ENCODE results near the gene CABS1.

CABS1 gene

DNA sequence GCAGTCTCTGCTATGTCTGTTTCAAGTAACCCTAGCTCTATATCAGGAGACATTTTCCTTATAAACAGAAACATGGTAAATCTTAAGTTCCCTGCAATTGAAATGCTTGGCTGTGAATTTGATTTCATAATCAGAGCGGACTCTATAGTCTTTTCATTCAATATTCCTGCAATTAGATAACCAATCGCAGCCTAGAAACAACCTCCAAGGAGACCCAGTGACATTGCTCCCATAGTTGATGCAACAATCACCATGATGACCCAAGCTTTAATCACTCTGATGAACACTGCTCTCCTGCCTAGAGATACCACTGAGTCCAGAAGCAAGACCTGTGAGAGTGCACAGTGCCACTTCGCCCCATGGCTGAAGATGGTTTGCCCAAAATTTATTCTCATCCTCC is at the start of gene CABS1:
Gene CABS1, plus strand, starts transcription at position 301 of the 400 bp plus-strand sequence. Its CDS starts 59 bp downstream, at position 360.
- no peak for DNase-seq

DNA sequence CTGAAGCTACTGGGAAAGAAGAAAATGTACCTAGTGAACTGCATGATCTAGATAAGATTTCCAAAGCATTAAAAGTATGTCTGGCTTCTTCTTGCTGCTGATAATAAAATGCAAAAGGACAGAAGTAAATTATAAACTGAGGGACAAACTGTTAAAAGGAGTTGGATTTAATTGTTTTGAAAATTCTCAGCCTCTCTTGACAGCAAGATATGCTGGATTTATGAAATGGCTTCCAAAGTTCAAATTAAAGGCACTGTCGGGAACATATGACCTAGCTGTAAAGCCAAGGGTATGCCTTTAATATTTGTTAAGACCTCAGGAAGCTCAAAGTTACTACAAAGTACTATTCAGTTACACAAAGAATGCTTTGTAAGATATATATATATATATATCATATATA is 46.1 kb upstream of the CABS1 start:
- DNase-seq: no peak

DNA sequence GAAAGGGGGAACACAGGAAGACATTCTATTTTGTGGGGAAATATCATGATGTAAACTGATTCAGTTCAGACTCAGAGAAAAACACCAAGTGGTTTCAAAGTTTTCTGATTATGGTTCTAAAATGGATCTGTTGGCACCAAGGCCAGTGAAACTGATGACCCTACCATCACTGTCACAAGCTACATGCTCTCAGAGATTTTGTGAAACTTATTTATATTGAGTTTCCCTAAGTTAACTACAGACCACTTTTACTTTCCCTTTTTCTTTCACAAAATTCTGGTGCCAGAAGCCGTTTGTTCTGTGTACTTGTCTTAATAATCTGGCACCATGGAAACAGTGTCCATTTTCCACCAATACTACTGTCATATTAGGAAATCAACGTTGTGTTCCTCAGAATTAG is 43.4 kb upstream of the CABS1 start:
- no peak for DNase-seq

DNA sequence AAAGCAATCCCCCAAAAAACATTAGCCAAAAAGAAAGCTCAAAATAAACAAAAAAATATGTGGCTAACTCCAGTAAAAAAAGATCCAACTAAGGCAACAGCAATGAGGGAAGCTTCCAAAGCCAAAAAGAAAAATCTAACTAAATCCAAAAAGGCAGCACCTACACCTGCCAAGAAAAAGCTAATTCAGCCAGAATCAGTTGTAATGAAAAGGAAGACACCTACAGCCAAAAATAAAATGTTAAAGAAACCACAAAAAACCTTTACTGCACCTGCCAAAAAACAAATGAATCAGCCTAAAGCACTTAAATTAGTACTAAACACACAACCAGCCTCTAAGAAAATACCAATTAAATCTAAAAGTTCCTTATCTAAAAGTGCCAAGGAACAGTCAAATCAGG is 37.2 kb upstream of the CABS1 start:
- DNase-seq: no peak

DNA sequence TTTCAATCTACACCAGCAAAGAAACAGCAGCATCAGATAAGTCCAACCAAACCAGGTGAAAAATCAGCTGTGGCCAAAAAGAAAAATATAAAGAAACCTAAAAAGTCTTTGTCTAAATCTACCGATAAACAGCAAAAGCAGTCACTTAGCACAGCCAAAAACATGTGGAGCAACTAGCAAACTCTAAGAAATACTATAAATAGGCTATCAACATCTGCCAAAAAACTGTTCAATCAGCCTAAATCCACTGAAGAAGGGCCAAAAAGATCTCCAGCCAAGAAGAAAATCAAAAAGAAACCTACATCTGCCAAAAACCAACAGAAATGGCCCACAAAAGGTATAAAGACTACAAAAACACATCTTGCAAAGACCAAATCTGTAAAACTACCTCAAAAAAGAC is 36.7 kb upstream of the CABS1 start:
- DNase-seq: no peak

DNA sequence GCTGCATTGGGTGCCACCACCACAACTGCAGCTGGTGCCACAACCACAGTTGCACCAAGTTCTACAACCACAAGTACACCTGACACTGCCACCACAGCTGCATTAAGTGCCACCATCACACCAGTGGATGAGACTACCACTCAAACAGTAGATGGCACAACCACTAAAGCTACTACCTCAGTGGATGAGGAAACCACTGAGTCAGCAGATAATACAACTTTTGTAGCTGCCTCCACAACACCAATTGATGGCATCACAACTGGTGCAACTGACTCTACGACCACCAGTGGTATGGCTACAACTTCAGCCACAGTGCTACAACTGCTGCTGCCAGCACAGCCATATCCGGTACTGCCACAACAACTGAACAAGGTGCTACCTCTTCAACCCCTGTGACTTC is 35.1 kb upstream of the CABS1 start:
- no peak for DNase-seq

DNA sequence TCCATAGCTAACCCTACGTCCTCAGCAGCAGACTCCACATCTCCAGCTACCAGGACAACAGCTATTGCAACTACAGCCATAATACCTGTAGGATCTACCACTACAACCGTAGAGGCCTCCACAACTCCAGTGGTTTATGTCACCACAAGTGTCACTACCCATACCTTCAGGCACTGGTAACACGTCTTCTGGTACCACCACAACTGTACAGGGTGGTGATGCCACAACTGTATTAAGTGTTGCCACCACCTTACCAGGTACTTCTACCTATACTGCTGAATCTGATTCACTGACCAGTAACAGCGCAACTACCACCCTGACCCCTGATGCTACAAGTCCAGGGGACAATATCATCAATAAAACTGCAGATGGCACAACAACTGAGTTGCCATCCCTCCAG is 34.6 kb upstream of the CABS1 start:
- no peak for DNase-seq

DNA sequence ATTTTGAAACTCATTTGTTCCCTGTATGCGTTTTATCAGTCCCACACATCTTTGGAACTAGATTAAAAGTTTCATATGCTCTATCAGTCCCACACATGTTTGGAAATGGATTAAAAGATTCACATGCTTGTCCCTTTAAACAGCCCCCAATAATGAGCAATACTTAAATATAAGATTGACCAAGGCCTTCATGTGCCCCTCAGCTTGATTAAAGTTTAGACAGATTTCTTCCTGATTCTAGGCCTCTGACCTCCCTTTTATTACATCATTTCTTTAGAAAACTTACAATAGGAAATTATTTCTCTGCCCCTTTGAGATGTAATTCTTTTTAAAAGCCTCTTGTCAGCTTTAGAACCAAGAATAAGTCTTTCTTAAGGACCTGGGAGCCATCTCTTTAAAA is 31.7 kb upstream of the CABS1 start:
- DNase-seq: no peak

DNA sequence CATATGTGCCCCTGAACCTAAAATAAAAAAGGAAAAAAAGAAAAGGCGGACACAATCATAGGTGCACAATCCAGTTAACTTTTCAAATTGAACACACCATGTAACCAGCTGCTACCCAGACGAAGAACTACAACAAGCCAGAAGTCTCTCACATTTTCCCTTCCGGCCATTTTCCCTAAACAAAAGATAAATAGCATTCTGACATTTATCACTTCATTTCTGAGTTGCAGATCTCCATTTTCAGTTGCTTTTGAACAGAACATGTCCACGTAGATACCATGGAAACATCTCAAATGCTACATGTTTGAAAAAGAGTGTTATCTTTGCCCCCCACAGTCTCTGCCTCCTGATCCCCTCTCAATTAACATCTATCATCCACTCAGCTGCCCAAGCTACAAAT is 29.2 kb upstream of the CABS1 start:
- no peak for DNase-seq

DNA sequence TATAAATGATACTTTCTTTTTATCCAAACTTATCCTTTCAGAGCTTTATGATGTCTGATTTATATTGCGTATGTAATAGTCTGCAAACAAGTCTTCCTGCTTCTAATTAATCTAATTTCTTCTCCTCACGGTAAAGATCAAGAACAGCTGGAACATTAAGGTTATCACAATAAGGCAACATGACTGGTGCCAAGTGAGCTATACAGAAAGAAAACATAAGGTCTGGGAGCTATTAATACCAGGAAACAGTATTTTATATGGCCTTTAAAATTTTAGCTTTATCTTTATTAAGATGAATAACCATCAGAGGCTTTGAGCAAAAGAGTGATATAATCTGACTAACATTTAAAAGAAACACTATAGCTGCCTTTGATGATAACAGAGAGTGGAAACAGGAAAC is 28.7 kb upstream of the CABS1 start:
- DNase-seq: no peak

DNA sequence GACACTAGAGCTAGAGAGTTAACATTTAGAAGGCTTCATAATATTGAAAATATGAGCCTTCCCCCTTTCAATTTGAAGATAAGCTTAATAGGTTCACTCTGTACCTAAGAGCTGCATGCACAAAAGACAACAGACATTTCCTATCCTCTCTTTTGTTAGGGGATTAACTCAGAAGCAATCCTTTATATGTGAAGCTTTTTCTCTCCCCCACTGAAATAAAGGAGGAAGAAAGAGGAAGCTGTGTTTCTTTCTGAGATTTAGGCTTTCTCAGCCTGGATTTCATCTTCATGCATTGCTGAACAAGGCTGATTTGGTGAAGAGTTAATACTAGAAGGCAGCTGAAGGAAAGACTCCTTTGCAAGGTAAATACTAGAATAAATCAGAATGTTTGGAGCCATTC is 21.0 kb upstream of the CABS1 start:
- no peak for DNase-seq

DNA sequence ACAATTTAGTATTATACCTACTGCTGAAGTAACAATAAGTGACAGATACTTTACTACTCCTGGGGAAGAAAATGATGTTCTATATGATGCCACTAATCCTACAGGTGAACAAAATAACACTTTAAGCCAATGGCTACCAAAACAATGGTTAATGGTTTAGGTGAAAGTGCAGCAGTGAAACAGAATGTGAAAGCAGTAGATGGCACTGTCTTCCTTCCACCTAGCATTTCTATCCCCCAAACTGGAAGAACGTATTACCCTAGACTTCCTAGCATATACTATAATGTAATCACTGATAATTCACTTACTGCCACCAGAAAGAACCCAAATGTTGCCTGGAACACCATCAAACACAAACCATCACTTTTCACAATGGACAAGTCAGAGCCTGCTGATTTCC is 18.9 kb upstream of the CABS1 start:
- no peak for DNase-seq

DNA sequence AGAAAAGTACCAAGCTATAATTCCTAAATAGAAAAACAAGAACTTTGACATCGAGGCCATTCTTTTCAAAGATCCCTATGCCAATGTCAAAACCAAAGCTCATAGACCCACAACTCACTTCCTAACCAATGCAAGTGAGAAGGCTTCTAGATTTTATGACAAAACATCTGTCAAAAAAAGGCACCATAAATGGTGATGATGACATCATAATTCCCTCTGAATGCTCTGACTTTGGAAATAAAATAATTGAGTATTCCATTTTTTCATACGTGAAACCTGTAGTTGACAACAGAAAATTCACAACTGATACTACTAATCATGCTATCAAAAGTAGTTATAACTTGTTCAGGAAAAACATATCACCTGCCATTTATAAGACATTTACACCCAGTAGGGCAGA is 8.7 kb upstream of the CABS1 start:
- no peak for DNase-seq

DNA sequence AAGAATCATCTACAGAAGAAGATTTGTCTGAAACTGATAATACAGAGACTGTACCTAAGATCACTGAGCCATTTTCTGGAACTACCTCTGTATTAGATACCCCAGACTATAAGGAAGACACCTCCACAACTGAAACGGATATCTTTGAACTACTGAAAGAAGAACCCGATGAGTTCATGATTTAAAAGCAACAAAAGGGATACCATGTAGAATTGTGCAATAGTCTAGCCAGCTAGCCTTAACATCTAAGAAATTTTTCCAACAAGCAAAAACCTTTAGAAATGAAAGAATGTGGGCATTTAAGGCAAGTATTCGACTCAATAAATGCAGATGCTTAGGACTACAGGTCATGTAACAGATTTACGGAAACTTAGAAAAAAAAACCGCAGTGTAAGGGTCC is 1.3 kb downstream of the CABS1 start:
- DNase-seq: no peak

DNA sequence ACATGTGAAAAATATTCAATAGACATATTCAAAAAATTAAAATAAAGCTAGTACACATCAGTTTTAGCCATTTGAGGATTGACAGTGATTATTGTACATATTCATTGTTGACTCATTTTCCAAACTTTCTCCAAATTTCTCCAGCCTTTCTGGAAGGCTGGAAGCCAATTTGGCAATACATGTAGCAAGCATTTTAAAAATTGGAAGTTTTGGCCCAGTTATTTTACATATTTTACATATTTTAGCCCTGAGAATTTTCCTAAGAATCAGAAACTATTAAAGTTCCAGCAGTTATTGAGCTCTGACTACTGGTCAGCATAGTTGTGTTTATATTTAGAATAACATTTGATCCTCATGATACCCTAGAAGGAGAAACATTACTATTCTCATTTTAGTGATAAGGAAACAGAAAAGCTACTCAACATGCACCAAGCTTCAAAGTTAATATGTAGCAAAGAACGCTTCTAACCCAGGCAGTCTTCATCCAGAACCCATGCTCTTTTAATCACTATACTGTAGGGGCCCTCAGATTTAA is 3.2 kb downstream of the CABS1 start:
- no peak for DNase-seq

DNA sequence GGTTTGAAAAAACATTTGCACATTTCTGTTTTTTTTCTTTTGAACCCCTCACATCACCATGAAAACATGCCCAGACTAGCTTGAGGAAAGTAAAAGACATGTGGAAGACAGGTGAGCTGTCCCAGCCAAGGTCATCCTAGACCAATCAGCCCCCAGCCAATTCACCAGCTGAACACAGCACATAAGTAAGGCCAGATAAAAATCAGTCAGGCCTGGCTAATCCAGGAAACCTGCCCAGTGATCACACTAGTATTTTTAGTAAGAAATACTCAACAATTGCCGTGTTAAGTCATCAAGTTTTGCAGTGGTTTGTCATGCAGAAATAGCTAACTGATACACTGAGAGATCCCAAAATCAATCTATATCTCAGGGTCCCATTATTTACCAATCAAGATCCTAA is 21.4 kb downstream of the CABS1 start:
- no peak for DNase-seq

DNA sequence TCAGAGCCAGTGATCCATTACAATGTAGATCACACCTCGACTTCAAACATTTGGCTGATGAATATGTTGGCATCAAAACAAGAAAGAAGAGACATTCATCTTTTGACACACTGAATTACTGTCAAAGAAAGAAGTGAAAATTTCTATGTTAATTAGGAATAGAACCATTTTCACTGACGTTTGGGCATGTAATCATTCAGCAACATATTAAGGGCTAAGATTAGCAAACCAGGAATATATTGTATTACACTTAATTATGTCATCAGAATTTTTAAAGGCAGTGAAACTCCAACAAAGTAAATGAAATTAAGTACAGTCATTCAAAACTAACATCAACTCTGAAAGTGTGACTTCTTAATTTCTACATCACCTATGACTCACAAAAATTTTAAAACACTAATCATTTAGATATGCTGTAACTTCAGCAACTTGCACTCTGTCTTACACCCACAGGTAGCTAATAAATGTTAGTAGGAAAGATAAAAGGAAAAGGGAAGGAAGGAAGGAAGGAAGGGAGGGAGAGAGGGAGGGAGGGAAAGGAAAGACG is 24.4 kb downstream of the CABS1 start:
- DNase-seq: no peak

DNA sequence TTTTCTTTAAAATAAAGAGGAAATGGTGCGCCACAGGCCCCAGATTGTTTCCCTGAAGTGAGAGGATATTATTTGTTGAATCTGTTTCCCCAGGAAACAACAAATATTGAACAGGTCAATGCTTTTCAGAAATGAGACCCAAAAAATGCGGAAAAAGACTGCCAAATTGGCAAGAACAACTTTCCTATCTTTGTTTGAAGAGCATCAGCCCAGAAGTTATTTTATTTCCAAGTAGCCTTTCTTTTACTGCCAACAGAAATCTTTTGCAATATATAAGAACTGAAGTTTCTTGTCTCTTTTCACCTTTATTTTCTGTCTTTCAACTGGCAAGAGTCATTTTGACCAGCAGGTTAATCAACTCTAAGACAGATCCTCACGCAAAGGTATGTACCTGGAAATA is 25.7 kb downstream of the CABS1 start, which contains the start of gene SMR3A:
Gene SMR3A, plus strand, starts transcription at position 301 of the 400 bp plus-strand sequence. CDS start 1,356 bp downstream, outside the sequence.
- no peak for DNase-seq

DNA sequence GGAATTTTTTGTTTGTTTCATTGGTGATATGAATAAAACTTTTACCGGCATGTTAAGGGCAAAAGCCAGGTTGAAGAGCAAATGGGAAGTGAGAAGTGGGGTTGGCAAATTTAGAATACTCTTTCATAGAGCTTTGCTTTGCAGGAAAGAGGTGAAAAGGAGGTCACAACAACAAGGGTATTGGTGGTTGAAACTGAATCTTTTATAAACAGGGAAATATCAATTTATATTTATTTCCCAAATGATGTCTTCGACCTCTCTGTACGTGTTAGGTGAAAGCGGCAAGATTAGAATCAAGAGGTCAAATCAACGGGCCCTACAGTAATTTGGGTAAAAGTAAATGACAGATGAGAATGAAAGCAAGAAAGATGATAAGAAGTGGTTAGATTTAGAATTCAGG is 29.2 kb downstream of the CABS1 start:
- DNase-seq: no peak

DNA sequence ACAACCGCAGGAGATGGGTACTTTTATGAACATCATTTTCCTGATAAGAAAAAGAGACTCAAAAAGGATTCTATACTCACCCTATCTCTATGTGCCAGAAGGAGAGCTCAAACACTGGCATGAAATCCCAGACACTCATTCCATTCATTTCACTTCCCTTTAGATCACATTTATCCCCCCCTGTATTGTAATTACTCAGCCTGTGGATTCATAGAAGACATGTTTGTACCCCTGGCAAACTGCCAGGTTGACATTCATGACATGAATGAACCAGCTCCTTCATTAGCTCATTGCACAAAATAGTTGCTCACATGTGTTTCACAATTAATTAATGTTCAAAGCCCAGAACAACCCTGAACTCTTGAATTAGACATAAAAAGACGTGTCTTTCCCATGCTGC is 30.7 kb downstream of the CABS1 start:
- no peak for DNase-seq

DNA sequence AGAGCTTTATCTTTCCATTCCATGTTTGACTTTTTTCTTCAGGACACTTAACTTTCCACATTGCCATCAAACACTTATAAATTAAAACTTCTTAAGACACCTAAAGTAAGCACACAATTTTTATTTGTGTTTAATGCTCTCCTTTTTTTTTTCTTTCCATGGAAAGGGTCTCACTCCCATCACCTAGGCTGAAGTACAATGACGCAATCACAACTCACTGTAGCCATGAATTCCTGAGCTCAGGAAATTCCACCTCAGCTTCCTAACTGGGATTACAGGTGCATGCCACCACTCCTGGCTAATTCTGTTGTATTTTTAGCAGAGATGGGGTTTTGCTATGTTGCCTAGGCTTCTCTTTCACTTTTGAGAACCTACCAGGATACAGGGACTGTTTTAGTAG is 33.0 kb downstream of the CABS1 start:
- no peak for DNase-seq

DNA sequence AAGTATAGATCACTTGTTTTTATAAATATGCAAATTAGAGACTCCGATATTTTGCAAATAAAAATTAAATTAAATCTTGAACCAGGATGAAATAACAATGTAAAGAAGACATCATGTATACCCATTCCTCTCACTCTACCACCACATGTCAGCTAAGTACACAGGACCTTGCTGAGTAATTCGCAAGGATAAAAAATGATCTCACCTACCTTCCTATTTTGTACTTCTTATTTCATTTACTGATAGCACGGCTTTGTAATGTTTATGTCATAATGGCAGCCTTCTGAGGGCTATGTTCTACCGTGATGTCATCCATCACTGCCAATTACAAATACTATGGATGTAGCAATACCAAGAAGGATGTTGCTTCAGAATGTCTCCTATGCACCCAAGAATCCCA is 37.2 kb downstream of the CABS1 start:
- DNase-seq: no peak

DNA sequence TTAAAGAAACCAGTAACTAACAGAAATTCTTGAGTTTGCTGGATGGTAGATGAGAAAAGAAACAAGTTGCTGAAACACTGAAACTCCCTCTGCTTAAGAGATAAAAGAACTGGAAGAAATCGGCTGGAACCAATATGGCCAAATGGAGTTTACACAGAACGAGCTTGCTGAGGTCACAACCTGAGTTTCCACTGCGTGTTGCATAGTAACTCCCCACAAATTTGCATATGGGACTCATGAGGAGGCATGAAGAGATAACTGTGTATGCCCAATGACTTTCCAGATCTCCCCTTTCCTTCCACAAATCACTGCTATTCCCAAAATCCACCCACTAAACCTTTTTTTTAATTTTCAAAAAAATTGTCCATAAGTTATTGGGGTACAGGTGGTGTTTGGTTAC is 38.0 kb downstream of the CABS1 start:
- no peak for DNase-seq

DNA sequence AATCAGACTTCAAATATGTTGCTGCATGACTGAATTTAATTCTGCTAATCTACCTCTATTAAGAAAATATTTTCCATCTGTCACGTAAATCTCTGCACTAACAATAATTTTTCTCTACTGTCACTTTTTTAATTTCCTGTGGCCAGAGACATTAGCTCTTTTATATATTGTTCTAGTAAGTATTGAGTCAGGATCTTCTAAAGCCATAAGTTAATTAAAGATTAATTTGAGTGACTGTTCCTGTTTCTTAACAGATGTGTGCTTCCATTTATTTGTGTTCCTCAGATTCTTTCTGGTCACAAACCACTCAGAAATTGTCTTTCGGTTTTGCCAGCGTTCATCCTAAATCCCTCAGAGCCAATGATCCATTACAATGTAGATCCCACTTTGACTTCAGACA is 45.8 kb downstream of the CABS1 start:
- no peak for DNase-seq

DNA sequence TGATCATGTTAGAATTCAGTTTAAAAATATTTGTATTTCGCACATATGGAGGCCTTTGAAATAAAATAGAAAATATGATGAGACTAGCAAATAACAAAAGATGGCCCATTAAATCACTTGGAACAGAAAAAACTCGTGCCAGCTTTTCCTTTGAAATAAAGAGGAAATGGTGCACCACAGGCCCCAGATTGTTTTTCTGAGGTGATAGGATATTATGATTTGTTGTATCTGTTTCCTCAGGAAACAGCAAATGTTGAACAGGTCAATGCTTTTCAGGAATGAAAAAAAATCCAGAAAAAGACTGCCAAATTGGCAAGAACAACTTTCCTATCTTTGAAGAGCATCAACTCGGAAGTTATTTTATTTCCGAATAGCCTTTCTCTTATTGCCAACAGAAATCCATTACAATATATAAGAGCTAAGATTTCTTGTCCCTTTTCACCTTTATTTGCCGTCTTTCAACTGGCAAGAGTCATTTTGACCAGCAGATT is 48.0 kb downstream of the CABS1 start, which contains the start of gene SMR3B:
Gene SMR3B, plus strand, starts transcription at position 441 of the 491 bp plus-strand sequence. CDS start 1,380 bp downstream, outside the sequence.
- no peak for DNase-seq

Data from right hindlimb (tissue), 1 donor.